ENCODE results near the gene MAMDC2.
A peak's percentile ranks its signal among the peaks of the same experiment; 100 is the strongest.
"Not testable (repeated sequence)": the region's sequence is repeated elsewhere in the genome, so short reads cannot be mapped to it uniquely, and the experiment has no call there.

MAMDC2 gene

GRCh38 chr9:70217029-70217428, 173.4 kb downstream of the MAMDC2 start:
- DNase-seq, result no peak

DNA sequence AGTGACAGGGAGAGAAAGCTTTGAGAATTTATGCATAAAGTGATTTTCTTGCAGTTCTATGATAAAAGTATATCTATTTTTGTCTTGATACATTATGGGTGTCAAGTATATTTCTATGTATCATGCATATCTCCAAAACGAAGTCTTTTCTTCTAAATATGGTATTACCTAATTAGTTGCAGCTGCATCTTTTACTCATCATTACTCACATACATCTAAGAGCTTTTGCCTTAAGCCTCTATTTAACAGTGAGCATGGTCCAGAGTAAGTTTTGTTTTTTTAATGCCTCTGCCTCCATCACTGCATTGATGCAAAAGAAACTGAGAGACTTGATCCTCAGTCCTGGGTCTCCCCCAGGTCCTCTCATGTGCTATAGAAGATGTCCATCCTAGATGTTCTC, 175.1 kb downstream of the MAMDC2 start:
- DNase-seq, result peak; percentile 82

GRCh38 chr9:70220216-70220615, 176.6 kb downstream of the MAMDC2 start:
- peak; percentile 48 for DNase-seq

GRCh38 chr9:70222354-70222753, 178.7 kb downstream of the MAMDC2 start:
- peak; percentile 70 for DNase-seq

DNA sequence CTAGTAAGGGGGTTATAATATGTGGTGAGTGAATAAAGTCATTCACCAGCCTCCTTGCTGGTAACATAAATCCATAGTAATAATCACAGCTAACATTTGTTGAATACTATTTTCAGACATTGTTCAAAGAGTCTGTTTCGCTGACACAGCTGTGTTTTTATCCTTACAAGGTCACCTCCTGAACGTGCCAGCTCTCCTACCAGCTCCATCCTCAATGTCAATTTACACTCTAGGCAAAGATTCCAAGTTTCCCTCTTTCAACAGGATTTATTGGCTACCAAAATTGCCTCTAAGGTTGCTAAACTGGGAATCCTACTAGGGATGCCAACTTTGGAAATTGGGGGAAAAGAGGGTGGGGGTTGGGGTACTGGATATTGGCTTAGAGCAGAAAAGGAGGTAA, 184.5 kb downstream of the MAMDC2 start:
- no peak for DNase-seq

- DNase-seq, result no peak
Measured at GRCh38 chr9:70228611-70229010, 185.0 kb downstream of the MAMDC2 start.

DNA sequence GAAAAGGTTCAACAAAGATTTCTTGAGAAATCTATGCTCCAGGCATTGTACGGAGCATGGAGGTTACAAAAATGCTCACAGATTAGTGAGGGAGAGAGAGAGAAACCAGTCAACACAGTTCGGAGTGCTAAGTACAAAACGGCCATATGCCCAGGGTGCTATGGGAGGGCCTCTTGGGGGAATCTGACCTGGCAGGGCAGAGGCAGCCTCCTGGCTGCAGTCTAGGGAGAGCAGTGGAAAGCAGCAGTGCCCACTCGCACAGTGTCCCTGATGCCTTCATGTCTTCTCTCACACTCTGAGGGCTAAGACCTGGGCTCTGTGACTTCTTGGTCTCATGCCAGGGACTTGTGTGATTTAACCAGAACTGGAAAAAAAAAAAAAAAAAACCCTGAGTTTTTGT, 185.4 kb downstream of the MAMDC2 start:
- DNase-seq, result no peak

DNA sequence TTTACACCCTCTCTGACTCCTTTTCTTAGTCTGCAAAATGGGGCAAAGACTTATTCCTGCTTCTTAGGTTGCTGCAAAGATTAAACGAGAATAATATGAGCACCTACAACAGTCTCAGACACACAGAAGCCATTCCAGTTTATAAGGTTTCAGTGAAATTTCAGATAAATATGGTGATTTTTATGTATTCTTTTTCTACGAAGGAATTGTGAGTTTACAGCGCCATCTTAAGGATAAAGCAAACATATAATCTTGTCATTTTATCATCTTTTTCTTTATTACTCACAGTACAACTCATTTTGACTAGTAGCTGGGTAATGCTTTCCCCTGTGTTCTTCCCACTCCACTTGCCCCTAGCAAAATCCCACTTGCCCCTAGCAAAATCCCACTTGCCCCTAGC, 185.9 kb downstream of the MAMDC2 start:
- peak; percentile 58 for DNase-seq

GRCh38 chr9:70232476-70232875, 188.8 kb downstream of the MAMDC2 start:
- DNase-seq, result no peak

- not testable (repeated sequence) for DNase-seq
Measured at GRCh38 chr9:70234208-70234607, 190.6 kb downstream of the MAMDC2 start.

DNA sequence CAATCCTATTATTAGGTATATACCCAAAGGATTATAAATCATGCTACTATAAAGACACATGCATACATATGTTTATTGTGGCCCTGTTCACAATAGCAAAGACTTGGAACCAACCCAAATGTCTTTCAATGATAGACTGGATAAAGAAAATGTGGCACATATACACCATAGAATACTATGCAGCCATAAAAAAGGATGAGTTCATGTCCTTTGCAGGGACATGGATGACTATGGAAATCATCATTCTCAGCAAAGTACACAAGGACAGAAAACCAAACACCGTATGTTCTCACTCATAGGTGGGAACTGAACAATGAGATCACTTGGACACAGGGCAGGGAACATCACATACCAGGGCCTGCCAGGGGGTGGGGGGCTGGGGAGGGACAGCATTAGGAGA, 202.3 kb downstream of the MAMDC2 start:
- not testable (repeated sequence) for DNase-seq

- no peak for DNase-seq
Measured at GRCh38 chr9:70250221-70250620, 206.6 kb downstream of the MAMDC2 start.

DNA sequence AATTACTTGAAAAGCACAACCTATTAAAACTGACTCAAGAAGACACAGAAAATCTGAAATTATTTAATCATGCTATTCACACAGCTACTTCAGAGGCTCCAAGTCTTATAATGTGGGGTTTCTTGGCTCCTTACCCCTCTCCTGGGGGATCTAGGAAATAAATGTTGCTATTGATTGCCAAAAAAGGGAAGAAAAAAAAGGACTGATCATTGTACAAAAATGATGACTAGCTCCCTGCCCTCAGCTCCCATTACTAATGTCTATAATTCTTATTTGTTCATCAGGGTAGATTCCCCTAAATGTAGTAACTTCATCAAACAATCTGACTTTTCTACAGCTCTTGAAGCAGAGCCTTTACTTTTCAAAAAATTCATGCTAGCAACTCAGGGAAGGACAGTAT, 211.8 kb downstream of the MAMDC2 start:
- peak; percentile 74 for DNase-seq

GRCh38 chr9:70256123-70256551, 212.5 kb downstream of the MAMDC2 start:
- peak; percentile 92 for DNase-seq

GRCh38 chr9:70257502-70257901, 213.9 kb downstream of the MAMDC2 start:
- DNase-seq, result no peak

GRCh38 chr9:70257991-70258691, 214.5 kb downstream of the MAMDC2 start:
- DNase-seq, result peak; percentile 76

DNA sequence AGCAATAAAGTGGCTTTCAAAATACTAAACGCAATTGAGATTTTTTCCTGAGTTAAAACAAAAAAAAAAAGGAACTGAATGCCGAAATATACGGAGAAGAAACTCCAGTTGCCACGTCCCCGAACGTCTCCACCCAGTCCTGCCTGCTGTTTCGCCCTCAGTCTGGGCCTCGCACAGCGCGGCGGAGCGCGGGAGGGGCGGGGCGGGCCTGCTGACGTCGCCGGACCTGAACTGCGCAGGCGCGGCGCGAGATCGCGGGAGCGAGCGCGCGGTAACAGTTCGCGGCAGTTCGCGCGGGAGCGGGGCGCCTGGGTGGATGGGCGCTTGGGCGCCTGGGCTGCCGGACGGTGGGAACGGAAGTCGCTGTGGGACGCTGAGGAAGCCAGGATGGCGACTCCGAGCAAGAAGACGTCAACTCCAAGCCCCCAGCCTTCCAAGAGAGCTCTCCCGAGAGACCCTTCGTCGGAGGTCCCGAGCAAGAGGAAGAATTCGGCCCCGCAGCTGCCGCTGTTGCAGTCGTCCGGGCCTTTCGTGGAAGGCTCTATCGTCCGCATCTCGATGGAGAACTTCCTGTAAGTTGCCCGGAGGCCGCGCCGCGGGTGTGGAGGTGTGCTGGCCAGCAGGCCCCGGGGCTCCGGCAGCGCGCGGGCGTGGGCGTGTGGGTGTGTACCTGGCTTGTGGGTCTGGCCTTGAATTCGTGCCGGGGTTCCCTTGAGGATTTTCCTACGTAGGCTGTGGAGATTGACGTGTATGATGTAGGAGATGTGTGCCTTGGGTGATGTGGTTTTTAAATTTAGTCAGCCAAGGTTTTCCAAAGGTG, 215.3 kb downstream of the MAMDC2 start, which contains the start of gene SMC5:
Gene SMC5, plus strand, starts transcription at position 287 of the 820 bp plus-strand sequence. Its CDS starts 101 bp downstream, at position 388.
- DNase-seq, result peak; percentile 94

GRCh38 chr9:70259512-70259802, 215.8 kb downstream of the MAMDC2 start:
- no peak for DNase-seq

DNA sequence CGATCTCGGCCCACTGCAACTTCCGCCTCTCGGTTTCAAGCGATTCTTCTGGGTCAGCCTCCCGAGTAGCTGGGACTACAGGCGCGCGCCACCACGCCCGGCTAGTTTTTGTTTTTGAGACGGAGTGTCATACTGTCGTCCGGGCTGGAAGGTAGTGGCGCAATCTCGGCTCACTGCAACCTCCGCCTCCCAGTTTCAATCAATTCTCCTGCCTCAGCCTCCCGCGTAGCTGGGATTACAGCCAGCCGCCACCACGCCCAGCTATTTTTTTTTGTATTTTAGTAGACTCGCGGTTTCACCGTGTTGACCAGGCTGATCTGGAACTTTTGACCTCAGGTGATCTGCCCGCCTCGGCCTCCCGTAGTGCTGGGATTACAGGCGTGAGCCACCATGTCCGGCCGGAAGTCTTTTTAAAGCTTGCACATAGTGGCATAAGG, 216.4 kb downstream of the MAMDC2 start:
- DNase-seq, result peak; percentile 6

- no peak for DNase-seq
Measured at GRCh38 chr9:70260606-70261005, 217.0 kb downstream of the MAMDC2 start.

DNA sequence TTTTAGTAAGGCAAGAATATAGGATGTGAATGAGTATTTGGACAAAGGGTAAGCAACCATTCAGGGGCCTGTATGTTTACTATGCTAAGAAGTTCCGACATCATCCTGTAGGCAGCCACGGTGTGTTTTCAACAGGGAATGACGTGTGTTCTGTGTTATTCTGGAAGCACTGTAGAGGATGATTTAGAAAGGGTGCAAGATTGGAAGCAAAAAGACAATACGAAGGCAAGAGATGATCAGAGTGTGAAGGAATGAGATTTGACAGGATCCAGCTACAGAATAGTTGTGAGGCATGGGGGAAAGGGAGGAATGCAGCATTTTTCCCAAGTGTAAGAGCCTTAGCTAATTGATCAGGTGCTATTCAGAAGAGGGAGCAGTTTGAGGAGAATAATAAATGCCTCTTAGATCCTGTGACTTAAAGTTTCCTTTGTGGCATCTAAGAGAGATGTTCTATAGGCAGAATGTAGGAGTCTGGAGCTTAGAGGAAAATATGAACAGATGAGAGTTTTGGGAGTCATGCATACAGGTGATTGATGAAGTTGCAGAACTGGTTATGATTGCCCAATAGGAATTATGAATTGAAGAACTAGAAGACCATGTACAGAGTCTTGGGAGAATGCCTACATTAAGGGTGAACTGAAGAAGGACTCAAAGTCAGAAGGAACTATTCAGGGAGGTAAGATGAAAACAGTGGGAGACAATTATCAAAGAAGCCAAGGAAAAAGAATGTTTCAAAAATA, 217.7 kb downstream of the MAMDC2 start:
- DNase-seq, result peak; percentile 9

DNA sequence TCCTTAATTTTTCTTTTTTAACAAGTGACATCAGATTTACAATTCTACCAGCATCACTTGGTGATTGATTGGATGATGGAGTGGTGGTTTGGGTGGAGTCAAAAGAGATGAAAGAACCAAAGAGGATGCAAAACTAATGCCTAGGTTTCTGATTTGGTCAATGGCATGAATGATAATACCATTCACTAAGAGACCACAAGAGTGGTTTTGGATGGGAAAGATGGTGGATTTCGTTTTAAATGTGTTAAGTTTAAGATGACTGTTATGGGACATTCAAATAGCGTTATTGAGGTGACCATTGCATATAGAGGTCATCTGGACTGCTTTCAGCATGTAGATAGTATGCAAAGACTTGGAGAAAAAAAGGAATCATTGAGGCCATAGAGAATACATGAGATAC, 218.7 kb downstream of the MAMDC2 start:
- no peak for DNase-seq

DNA sequence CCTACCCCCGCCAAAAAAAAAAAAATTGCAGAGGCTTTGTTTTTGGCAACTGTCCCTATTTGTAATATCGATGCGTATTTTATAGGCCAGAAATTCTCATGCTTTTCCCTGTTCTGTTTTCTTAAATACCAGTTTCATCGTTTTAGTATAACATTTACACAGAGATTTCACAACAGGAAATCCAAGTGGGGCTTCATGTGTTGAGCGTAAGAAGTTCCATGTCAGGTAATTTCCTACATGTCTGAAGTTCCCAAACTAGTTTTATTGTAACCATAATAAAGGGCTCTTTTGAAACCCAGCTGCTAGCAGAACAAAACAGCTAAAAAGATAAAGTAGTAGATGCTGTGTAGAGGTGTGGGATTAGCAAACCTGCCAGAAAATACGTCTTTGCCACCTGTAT, 219.3 kb downstream of the MAMDC2 start:
- DNase-seq, result no peak

DNA sequence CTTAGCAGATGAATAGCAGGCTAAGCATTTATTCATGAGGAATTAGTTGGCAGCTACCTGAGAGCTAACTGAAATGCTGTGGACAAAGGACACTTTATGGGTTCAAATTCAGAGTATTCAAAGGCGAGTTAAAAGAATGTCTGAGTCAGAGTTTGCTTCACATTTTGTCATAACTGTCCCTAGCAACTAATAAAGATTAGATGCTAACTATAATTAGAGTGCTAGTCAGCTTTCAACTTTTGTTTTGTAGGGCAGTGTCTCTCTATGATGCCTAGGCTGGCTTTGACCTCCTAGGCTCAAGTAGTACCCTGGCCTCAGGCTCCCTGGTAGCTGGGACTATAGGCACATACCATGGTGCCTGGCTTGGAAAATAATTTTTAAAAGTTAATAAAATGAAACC, 219.8 kb downstream of the MAMDC2 start:
- DNase-seq, result peak; percentile 29
